GM12865 (cell line): ENCODE data around the gene KCNK7.

Experiments used
- DNase-seq: peaks from one replicate; pipeline ENCODE4 v3.0.0; 2010; ENCODE audit warnings: low read depth
- H3K4me3 ChIP-seq: 2 replicates; pipeline ENCODE4 v1.5.1; 2011; ENCODE audit warnings: mild to moderate bottlenecking, low read depth, low read length, control low read depth
- TF ChIP-seq, protein P1 (sequence below): IDR thresholded peaks from 2 replicates; pipeline ENCODE4 v1.5.1; 2011; ENCODE audit warnings: low read length, control low read depth, low read depth, inconsistent platforms; ENCODE audit not compliant: insufficient read depth; ENCODE audit errors: missing control alignments

The KCNK7 gene

DNA sequence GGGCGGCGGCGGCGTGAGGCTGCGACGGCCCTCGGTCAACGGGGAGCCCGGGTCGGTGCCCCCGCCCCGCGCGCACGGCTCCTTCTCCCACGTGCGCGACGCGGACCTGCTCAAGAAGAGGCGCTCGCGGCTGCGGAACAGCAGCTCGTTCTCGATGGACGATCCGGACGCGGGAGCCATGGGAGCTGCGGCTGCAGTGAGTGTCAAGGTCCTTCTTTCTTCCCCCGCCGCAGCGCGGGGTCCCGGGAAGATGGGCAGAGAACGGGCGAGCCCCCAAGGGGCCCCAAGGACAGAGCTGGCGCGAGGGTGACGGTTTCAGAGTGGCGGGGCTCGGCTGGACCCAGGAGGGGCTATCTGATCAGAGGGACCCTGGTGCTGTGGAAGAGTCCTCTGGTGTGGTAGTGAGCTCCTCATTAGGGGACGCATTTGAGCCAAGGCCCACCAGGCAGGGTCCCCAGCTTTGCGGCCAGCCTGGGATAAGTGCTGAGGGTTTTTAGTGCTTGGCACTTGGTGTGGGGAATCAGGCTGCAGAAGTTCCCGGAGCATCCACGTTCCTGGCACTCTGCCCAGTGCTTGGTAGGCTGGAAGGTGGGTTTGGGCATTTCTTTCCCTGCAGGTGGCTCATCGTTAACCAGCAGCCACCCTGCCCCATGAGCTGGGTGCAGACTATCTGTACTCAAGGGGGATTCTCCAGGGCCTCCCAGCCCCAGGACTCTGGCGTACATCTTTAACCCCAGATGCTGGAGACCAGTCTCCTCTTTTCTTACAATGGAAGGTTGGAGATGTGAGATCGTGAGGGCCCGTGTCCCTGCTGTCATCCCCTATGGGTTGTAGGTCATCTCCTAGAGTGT lies 10.0 kb downstream of the KCNK7 start:
- no peak overlapping the region for H3K4me3 ChIP-seq
- DNase-seq, result no peak
- TF ChIP-seq, protein P1, sequence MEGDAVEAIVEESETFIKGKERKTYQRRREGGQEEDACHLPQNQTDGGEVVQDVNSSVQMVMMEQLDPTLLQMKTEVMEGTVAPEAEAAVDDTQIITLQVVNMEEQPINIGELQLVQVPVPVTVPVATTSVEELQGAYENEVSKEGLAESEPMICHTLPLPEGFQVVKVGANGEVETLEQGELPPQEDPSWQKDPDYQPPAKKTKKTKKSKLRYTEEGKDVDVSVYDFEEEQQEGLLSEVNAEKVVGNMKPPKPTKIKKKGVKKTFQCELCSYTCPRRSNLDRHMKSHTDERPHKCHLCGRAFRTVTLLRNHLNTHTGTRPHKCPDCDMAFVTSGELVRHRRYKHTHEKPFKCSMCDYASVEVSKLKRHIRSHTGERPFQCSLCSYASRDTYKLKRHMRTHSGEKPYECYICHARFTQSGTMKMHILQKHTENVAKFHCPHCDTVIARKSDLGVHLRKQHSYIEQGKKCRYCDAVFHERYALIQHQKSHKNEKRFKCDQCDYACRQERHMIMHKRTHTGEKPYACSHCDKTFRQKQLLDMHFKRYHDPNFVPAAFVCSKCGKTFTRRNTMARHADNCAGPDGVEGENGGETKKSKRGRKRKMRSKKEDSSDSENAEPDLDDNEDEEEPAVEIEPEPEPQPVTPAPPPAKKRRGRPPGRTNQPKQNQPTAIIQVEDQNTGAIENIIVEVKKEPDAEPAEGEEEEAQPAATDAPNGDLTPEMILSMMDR, result no peak

DNA sequence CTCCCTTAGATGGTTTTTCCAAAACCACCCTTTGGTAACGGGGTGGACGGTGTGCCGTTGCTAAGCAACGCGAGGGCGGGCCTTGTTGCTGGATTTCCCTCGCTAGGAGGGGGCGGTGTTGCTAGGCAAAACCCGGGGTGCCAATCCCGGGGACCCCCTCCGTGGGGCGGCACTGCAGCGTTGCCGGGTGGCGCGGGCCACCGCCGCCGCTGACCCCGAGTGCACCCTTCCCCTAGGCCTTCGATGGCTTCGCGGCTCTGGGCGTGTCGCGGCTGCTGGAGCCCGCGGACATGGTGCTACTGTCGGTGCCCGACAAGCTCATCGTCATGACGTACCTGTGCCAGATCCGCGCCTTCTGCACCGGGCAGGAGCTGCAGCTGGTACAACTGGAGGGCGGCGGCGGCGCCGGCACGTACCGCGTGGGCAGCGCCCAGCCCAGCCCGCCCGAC lies 10.9 kb downstream of the KCNK7 start:
- TF ChIP-seq, protein P1, result no peak
- DNase-seq, result no peak
- H3K4me3 ChIP-seq, result no peak overlapping the region

DNA sequence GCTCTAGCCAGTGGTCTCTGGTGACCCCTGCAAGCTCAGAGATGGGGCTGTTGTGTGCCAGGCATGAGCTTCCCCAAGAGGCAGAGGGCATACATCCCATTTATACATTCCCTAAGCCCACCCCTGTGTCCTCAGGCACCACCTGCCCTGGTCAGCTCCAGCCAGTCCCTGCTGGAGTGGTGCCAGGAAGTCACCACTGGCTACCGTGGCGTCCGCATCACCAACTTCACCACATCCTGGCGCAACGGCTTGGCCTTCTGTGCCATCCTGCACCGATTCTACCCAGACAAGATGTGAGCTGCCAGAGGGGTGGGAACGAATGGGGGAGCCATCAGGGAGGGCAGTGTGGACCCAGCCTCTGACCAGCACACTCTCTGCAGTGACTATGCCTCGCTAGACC lies 11.5 kb downstream of the KCNK7 start:
- TF ChIP-seq, protein P1, result no peak
- no peak for DNase-seq
- no peak overlapping the region for H3K4me3 ChIP-seq

DNA sequence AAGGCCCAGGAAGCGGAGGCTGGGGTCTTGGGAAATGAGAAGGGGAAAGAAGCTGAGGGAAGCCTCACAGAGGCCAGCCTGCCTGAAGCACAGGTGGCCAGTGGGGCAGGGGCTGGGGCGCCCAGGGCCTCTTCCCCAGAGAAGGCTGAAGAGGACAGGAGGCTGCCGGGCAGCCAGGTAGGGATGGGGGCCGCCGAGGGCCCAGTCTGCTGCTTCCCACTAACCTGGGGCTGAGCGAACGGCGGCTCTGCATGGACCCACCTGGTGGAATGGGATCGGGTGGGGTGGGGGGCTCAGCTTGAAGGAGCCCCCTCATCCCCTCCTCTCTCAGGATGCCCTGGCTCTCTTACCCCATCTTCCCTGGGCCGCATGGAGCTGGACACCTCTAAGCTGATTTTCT lies 12.0 kb downstream of the KCNK7 start:
- TF ChIP-seq, protein P1, result no peak
- H3K4me3 ChIP-seq, result no peak overlapping the region
- no peak for DNase-seq

DNA sequence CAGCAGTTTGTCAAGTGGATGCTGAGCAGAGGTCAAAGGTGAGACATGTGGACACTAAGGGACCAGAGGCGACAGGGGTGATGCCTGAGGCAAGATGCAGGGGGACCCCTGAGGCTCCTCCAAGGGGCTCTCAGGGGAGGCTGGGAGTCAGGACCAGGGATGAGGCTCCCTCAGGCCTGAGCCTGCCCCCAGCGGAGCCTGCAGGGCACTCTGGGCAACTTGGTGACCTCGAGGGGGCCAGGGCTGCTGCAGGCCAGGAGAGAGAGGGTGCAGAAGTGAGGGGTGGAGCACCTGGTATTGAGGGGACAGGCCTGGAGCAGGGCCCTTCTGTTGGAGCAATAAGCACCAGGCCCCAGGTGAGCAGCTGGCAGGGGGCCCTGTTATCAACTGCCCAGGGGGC lies 13.7 kb downstream of the KCNK7 start:
- no peak for DNase-seq
- no peak overlapping the region for H3K4me3 ChIP-seq
- TF ChIP-seq, protein P1, result no peak

DNA sequence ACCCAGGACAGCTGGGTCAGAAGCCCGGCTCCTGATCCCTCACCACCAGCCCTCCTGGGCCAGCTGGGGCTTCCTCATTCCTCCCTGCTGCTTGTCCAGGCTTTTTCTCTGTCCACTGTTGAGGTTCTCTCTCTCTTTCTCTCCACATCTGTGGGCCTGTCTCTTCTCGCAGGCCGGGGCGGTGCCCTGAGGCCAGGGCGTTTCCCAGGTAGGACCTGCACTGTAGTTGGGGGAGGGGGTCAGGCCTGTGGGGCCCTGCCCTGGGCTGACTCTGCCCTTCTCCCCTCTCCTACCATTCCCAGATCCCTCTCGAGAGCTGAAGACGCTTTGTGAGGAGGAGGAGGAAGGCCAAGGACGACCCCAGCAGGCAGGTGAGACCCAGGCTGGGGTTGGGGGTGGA lies 14.8 kb downstream of the KCNK7 start:
- DNase-seq, result no peak
- TF ChIP-seq, protein P1, result no peak
- no peak overlapping the region for H3K4me3 ChIP-seq
